ENCODE data around the gene PCNX3.
A peak's percentile ranks its signal among the peaks of the same experiment; 100 is the strongest.

Gene PCNX3

DNA sequence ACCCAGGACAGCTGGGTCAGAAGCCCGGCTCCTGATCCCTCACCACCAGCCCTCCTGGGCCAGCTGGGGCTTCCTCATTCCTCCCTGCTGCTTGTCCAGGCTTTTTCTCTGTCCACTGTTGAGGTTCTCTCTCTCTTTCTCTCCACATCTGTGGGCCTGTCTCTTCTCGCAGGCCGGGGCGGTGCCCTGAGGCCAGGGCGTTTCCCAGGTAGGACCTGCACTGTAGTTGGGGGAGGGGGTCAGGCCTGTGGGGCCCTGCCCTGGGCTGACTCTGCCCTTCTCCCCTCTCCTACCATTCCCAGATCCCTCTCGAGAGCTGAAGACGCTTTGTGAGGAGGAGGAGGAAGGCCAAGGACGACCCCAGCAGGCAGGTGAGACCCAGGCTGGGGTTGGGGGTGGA, 34.8 kb upstream of the PCNX3 start:
- DNase-seq: no peak

DNA sequence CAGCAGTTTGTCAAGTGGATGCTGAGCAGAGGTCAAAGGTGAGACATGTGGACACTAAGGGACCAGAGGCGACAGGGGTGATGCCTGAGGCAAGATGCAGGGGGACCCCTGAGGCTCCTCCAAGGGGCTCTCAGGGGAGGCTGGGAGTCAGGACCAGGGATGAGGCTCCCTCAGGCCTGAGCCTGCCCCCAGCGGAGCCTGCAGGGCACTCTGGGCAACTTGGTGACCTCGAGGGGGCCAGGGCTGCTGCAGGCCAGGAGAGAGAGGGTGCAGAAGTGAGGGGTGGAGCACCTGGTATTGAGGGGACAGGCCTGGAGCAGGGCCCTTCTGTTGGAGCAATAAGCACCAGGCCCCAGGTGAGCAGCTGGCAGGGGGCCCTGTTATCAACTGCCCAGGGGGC, 33.6 kb upstream of the PCNX3 start:
- DNase-seq: no peak

DNA sequence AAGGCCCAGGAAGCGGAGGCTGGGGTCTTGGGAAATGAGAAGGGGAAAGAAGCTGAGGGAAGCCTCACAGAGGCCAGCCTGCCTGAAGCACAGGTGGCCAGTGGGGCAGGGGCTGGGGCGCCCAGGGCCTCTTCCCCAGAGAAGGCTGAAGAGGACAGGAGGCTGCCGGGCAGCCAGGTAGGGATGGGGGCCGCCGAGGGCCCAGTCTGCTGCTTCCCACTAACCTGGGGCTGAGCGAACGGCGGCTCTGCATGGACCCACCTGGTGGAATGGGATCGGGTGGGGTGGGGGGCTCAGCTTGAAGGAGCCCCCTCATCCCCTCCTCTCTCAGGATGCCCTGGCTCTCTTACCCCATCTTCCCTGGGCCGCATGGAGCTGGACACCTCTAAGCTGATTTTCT, 32.0 kb upstream of the PCNX3 start:
- DNase-seq: no peak

DNA sequence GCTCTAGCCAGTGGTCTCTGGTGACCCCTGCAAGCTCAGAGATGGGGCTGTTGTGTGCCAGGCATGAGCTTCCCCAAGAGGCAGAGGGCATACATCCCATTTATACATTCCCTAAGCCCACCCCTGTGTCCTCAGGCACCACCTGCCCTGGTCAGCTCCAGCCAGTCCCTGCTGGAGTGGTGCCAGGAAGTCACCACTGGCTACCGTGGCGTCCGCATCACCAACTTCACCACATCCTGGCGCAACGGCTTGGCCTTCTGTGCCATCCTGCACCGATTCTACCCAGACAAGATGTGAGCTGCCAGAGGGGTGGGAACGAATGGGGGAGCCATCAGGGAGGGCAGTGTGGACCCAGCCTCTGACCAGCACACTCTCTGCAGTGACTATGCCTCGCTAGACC, 31.5 kb upstream of the PCNX3 start:
- no peak for DNase-seq

DNA sequence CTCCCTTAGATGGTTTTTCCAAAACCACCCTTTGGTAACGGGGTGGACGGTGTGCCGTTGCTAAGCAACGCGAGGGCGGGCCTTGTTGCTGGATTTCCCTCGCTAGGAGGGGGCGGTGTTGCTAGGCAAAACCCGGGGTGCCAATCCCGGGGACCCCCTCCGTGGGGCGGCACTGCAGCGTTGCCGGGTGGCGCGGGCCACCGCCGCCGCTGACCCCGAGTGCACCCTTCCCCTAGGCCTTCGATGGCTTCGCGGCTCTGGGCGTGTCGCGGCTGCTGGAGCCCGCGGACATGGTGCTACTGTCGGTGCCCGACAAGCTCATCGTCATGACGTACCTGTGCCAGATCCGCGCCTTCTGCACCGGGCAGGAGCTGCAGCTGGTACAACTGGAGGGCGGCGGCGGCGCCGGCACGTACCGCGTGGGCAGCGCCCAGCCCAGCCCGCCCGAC, 30.8 kb upstream of the PCNX3 start:
- DNase-seq: no peak

DNA sequence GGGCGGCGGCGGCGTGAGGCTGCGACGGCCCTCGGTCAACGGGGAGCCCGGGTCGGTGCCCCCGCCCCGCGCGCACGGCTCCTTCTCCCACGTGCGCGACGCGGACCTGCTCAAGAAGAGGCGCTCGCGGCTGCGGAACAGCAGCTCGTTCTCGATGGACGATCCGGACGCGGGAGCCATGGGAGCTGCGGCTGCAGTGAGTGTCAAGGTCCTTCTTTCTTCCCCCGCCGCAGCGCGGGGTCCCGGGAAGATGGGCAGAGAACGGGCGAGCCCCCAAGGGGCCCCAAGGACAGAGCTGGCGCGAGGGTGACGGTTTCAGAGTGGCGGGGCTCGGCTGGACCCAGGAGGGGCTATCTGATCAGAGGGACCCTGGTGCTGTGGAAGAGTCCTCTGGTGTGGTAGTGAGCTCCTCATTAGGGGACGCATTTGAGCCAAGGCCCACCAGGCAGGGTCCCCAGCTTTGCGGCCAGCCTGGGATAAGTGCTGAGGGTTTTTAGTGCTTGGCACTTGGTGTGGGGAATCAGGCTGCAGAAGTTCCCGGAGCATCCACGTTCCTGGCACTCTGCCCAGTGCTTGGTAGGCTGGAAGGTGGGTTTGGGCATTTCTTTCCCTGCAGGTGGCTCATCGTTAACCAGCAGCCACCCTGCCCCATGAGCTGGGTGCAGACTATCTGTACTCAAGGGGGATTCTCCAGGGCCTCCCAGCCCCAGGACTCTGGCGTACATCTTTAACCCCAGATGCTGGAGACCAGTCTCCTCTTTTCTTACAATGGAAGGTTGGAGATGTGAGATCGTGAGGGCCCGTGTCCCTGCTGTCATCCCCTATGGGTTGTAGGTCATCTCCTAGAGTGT, 30.0 kb upstream of the PCNX3 start:
- no peak for DNase-seq

DNA sequence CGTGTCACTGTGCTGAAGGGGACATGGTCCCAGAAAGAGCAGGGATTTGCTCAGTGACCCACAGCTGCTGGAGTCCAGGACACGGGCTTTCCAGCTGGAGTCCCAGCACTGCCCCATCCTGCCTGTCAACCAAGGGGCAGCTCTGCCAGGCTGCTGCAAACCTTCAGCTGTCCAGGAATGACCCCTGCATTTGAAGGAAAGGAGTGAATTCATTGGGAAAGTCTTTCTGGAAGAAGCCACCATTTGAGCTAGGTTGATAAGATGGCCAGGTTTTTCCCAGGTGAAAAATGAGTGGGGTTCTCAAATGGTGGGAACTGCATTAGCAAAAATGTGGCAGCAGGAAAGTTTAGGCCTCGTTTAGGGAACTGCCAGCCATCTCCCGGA, 29.3 kb upstream of the PCNX3 start:
- no peak for DNase-seq

DNA sequence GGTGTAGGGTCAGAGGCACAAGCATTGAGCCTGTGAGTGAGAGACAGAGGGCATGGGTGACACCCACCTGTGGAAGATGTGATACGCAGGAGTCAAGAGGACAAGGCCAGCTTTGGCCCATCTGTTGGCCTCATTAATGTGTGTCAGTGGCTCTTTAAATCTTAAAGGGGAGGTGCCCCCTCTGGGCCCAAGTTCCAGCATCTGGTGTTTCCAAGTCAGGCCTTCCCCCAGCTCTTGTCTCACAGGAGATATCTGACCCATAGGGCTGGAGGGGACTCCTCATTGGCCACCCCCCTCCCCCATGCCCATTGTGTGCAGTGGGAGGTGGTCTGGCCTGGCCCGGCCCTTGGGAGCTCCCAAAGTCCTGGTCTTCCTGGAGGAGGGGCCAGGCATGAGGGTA, 28.9 kb upstream of the PCNX3 start:
- peak; percentile 84 for DNase-seq

DNA sequence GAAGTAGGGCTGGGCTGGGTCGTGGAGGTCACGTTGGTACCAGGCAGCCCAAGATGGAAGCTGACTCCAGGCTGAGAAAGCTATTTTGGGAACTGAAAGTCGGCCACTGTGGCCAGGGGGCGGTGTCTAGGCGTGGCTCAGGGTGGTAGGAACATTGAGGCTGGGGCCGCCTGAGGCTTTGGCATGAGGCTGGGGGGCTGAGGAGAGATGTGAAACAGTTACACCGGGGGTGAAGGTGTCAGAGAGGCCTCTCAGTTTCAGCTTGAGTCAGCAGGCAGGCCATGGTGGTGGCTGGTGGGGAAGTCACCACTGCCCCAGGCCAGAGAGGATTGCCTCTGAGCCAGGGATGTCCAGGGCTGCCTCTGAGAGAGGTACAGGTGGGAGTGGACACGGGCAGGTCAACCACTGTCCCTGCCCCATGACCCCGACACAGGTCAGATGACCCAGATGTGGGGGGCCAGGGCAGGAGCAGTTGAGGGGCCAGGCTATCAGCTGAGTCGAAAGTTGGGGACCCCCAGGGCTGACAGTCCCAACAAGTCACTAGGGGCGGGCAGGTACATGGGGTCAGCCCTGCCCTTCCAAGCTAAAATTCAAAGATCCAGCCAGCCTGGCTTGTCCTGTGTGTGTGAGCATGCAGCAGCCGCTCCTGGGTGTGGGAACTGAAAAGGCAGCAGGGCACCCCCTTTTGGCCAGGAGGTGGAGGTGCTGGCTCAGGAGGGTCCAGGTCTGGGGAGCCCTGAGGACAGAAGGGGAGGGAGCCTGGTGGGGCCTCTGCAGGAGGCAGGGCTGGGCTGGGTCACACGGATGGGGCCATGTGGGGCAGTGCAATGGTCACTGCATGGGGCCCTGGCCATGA, 27.1 kb upstream of the PCNX3 start:
- DNase-seq: peak; percentile 100

DNA sequence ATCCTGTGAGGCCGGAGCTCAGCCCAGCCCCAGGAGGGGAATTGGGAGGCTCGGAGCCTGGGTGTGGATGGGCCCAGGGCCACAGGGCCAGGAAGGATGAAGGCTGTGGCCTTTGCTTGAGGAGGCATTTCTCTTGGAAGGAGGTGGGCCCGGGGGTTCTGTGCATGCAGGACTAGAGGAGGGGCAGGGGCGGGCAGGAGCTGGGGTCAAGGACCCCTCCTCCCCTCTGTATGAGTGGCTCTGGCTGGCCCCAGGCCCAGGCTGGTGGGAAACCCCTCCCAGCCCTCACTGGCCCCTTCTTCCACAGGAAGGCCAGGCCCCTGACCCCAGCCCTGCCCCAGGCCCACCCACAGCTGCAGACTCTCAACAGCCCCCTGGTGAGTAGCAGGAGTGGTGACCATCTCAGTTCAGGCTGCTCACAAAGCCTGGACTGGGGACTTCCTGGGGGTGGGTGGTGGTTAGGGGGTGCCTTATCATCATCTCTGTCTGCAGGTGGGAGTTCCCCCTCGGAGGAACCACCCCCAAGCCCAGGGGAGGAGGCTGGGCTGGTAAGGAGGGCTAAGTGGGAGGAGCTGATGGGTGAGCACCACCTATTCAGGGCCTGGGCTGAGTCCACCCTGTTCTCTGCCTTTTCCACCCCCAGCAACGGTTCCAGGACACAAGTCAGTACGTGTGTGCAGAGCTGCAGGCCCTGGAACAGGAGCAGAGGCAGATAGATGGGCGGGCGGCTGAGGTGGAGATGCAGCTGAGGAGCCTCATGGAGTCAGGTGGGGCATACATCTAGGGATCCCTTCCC, 25.9 kb upstream of the PCNX3 start:
- DNase-seq: no peak

DNA sequence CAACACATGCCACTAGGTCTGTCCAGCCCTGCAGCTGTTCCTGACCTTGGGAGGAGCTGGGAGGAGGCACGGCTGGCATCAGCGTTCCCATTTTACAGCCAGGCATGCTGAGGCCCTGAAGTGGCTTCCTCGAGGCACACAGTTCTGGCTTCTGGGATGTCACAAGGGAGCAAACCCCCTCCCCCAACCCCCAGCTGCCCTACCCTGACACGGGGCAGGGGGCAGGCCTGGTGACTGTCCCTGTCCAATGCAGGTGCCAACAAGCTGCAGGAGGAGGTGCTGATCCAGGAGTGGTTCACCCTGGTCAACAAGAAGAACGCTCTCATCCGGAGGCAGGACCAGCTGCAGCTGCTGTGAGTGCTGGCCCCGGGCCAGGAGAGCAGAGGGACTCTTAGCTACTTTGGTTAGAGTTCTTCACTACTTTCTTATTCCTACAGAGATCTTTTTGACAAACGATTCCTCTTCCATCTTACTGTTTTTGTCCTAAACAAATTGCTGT, 25.3 kb upstream of the PCNX3 start:
- DNase-seq: no peak

DNA sequence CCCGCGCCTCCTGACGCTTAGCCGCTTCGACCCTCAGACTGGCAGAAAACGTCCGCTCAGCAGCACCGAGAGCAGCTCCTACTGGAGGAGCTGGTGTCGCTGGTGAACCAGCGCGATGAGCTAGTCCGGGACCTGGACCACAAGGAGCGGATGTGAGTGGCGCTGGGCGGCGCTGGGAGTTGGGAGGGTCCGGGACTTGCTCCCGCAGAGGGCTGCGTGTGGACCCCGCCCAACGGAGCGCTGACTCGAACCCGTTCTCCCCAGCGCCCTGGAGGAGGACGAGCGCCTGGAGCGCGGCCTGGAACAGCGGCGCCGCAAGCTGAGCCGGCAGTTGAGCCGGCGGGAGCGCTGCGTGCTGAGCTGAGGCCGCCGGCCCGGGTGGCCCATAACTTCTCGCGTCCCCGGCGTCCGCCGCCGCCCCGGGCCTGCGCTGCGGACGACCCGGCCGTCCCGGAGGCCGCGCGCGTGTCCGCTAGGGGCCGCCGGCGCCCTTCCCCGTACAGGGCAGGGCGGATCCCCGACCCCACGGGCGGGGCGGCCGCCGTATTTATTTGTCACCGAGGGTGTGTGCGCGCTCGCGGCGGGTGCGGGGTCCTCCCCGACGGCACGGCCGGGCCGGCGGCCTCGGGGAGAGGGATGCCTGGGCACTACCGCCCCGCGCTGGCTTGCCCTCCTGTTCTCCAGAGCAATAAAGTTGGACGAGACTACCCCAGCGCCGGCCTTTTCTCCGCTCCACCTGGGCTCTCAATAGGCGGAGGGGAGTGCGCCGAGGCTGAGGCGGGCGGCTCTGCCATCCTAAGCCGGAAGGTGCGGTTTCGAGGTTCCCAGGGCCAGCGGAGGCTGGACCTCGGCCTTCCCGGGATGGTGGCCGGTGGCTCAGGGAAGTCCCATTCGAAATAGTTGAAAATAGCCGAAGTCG, 23.4 kb upstream of the PCNX3 start:
- no peak for DNase-seq

DNA sequence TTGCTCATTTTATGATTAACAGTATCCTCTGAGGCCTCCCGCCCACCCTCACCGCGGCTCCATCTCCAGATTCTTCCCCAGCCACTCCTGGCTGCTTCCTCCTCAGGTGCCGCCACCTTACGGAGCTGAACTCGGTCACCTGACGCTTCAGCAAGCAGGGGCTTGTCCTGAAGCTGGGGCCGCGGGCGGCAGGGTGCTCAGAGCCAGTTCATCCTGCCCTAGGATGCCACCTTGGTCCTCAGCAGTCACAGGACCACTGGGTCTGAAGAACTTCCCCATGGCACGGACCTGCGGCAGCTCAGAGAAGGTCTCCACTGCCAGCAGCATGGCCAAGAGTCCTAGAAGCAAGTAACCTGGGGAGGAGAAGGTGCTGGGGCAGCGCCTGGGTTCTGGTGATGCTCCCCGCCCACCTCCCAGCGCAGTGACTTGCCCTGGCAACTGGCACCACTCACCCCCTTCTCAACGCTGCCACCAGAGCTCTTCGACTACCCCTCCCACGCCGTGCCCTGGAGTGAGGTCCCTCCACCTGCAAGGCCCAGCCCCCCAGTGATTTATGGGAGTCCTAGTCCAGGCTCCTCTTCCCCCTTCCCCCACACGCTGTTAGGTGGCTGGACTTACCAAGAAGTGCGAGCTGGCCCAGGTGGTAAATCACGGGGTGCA, 22.6 kb upstream of the PCNX3 start:
- no peak for DNase-seq

DNA sequence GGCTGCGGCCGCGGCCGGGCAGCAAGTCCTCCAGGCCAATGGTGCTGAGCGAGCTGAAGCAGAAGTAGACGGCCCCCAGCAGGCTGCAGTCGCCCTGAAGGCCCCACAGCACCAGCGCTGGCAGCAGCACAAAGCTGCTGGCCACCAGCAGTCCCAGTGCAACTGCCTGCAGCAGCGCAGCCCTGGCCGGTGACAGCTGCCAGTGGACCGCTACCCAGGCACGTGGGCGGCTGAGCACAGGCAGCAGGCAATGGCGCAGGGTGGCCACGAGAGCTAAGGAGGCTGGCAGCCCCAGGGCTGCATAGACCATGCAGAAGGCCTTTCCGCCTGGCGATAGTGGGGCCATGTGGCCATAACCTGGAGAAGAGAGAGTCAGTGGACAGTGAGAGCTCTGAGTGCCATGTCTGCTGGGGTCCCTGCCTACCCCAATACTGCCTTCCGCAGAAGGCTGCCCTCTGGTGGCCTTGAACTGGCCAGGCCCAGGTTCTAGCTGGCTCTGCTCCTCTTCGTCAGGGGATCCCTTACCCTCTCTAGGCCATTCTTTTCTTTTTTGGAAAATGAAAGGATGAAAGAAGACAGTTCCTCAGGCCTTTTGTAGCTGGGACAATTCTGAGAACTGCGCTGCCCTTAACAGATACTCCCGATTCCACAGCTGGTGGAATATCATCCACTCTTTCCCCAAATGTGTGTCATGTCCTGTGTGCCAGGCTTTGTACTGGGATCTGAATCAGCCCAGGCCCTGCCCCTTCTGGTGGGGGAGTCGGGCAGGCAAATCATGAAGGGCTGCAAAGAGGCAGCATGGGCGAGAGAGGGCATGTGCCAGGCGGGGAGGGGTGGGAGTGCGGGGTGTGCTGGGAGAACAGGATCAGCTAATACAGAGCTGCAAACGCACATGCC, 21.8 kb upstream of the PCNX3 start:
- peak; percentile 95 for DNase-seq

DNA sequence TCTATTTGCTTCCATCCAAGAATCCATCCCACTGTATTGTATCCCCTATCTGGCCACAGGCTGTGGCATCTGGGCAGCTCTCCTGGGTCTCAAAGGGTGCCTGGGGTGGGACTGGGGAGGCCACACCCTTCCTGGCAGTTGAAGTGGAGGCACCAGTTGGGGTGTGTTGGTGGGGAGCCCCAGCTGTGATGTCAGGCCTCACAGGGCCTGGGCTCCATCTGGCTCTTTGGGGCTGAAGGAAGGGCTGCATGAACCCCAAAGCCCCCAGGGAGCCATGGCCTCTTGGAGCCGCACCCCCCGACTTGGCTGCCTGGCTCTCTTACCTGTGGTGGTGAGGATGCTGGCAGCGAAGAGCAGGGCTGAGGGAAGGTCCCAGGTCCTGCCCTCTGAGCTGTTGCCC, 20.4 kb upstream of the PCNX3 start:
- DNase-seq: no peak

DNA sequence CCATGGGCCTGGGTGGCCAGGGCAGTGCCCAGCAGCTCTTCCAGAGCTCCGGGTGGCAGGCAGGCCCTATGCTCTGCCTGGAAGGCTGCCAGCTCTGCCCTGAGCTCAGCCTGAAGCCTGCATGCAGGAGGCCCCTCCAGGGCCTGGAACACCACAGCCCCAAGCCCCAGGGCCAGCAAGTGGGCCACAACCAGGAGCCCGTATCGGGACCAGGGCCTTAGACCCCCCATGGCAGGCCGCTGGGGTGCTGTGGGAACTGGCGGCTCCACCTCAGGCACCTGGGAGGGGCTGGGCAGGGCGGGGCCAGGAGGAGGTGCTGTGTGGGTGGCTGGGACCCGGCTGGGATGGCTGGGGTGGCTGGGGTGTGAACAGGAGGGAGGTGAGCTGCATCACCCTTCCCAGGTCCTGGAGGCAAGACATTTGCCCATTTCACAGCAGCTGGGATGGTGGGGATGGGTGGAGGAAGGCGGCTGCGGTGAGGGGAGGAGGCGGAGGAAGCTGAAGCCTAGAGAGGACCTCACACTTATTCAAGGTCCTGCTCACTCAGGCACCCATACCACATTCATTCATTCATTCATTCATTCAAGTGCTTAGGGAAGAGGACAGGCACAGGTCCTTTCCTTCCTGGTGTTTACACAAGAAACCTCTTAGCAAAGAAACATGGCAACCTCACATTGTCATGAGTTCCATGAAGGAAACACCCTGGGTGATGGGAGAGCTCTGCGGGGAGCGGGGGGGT, 19.9 kb upstream of the PCNX3 start, which contains the start of gene KCNK7:
Gene KCNK7 (minus strand): TSS at position 258 of the 739 bp plus-strand sequence. CDS start 28 bp downstream, at position 230.
- DNase-seq: peak; percentile 78

DNA sequence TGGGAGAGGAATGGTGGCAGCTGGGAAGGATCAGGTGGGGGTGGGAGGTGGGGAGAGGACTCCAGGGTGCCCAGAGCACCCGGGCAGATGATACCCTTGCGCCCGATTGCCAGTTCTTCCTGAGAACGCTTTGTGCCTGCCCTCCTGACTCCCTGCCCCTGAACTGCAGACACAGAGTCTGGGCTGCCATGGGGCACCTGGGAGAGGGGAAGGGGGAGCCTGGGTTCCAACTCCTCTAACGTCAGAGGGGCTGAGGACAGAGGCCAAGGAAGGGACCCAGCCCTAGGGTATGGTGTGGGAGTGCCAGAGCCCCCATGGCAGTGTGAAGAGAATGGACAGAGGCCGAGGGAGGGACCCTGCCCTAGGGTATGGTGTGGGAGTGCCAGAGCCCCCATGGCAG, 19.1 kb upstream of the PCNX3 start:
- no peak for DNase-seq

DNA sequence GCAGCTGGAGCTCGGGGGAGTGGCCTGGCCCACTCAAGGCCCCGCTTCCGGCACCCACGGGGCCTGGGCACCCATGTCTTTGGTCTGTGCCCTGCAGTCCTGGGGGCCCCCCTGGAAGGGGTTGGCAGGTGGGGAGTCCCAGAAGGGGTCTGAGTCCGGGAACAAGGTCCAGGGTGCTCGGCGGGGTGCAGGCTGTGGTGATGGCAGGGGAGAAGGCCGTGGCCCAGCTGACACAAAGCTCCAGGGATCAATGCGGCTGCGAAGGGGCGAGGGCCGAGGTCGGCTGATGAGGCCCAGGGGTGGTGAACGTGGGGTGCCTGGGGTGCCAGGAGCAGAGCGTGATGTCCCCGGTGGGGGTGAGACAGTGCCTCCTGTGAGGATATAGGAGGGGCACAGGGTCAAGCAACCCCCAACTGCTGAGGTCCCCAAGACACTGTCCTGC, 17.3 kb upstream of the PCNX3 start:
- no peak for DNase-seq

DNA sequence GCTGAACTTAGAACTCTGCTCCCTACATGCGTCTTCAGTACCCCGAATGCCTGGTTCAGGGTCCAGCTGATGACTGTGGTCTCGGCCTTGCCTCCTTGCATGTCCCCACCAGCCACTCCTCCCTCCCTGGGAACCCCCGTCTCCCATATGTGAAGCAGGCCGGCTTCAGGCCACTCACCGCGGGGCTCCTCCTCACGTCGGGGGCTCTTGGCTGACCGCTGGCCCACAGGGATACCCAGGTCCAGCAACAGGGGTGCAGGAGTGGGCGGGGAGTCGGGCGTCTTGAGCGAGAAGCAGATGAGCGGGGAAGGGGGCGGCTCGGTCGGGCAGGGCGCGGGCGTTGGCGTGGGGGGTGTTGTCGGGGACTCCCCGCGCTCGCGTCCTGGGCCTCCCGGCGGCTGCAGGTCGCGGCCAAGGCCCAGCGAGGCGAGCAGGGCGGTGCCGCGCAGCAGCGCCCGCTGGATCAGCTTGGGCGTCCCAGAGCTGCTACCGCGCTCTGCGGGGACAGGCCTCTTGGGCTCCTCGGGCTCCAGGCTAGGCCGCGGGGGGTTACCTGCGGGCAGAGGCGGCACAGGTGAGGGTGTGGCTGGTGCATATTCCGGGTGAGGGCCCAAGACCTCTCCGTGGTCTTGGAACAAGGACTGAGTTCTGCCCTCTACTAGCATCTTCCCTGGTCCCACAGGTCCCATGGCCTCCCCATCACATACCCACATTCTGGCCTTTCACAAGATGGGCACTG, 16.2 kb upstream of the PCNX3 start:
- no peak for DNase-seq
